ENCODE results near the gene AK1.
"Not testable (repeated sequence)": the region's sequence is repeated elsewhere in the genome, so short reads cannot be mapped to it uniquely, and the experiment has no call there.

Gene AK1

GRCh38 chr9:127847833-127848755 is 29.4 kb downstream of the AK1 start:
- DNase-seq (ENCODE audit: low read depth in 2 of 2), result no peak

- no peak for DNase-seq (ENCODE audit: low read depth in 2 of 2)
Observed at GRCh38 chr9:127847178-127847510, 30.3 kb downstream of the AK1 start.

GRCh38 chr9:127846443-127847177 is 30.9 kb downstream of the AK1 start:
- no peak for DNase-seq (ENCODE audit: low read depth in 2 of 2)

GRCh38 chr9:127845619-127846018 is 31.9 kb downstream of the AK1 start:
- not testable (repeated sequence) for DNase-seq (ENCODE audit: low read depth in 2 of 2)

GRCh38 chr9:127844821-127845359 is 32.6 kb downstream of the AK1 start:
- no peak for DNase-seq (ENCODE audit: low read depth in 2 of 2)

GRCh38 chr9:127841087-127841835 is 36.2 kb downstream of the AK1 start:
- no peak for DNase-seq (ENCODE audit: low read depth in 2 of 2)

- no peak for DNase-seq (ENCODE audit: low read depth in 2 of 2)
Observed at GRCh38 chr9:127838375-127839078, 38.9 kb downstream of the AK1 start.

- no peak for DNase-seq (ENCODE audit: low read depth in 2 of 2)
Observed at GRCh38 chr9:127837346-127837745, 40.1 kb downstream of the AK1 start.

GRCh38 chr9:127836561-127836960 is 40.9 kb downstream of the AK1 start:
- not testable (repeated sequence) for DNase-seq (ENCODE audit: low read depth in 2 of 2)

- DNase-seq (ENCODE audit: low read depth in 2 of 2), result no peak
Observed at GRCh38 chr9:127835991-127836516, 41.4 kb downstream of the AK1 start.

GRCh38 chr9:127833555-127833954 is 43.9 kb downstream of the AK1 start:
- no peak for DNase-seq (ENCODE audit: low read depth in 2 of 2)

GRCh38 chr9:127832248-127832647 is 45.2 kb downstream of the AK1 start:
- DNase-seq (ENCODE audit: low read depth in 2 of 2), result no peak

- DNase-seq (ENCODE audit: low read depth in 2 of 2), result no peak
Observed at GRCh38 chr9:127829205-127829906, 48.1 kb downstream of the AK1 start.

GRCh38 chr9:127828262-127829031 is 49.0 kb downstream of the AK1 start:
- no peak for DNase-seq (ENCODE audit: low read depth in 2 of 2)

- no peak for DNase-seq (ENCODE audit: low read depth in 2 of 2)
Observed at GRCh38 chr9:127826253-127826913, 51.1 kb downstream of the AK1 start.

GRCh38 chr9:127825319-127826051 is 52.0 kb downstream of the AK1 start:
- DNase-seq (ENCODE audit: low read depth in 2 of 2), result no peak

- no peak for DNase-seq (ENCODE audit: low read depth in 2 of 2)
Observed at GRCh38 chr9:127822108-127822507, 55.4 kb downstream of the AK1 start.

- no peak for DNase-seq (ENCODE audit: low read depth in 2 of 2)
Observed at GRCh38 chr9:127818574-127818973, 58.9 kb downstream of the AK1 start.
